Stomach smooth muscle (tissue), 2 donors: ENCODE data around the gene FAM13A.
A peak's percentile ranks its signal among the peaks of the same experiment; 100 is the strongest.

ENCODE experiments used
- H3K27ac ChIP-seq: one replicate; pipeline ENCODE4 v1.7.0; 2013; ENCODE audit warnings: mild to moderate bottlenecking, low read length, inconsistent platforms
- H3K27me3 ChIP-seq, 2 donors: one replicate each; pipeline ENCODE4 v1.7.0; 2013; ENCODE audit warnings: low read length in 2 of 2; ENCODE audit not compliant: insufficient read depth in 2 of 2, control insufficient read depth in 1 of 2
- H3K36me3 ChIP-seq, 2 donors: one replicate each; pipeline ENCODE4 v1.7.0; 2013; ENCODE audit warnings: low read length in 2 of 2; ENCODE audit not compliant: control insufficient read depth in 2 of 2, insufficient read depth in 2 of 2
- H3K4me1 ChIP-seq: one replicate; pipeline ENCODE4 v1.7.0; 2013; ENCODE audit warnings: low read length; ENCODE audit not compliant: control insufficient read depth, insufficient read depth
- H3K4me3 ChIP-seq, 2 donors: one replicate each; pipeline ENCODE4 v1.7.0; 2013; ENCODE audit warnings: low read length in 2 of 2
- H3K9ac ChIP-seq, 2 donors: one replicate each; pipeline ENCODE4 v1.7.0; 2013; ENCODE audit warnings: low read length in 2 of 2, mild to moderate bottlenecking in 1 of 2
- H3K9me3 ChIP-seq, 2 donors: one replicate each; pipeline ENCODE4 v1.7.0; 2013; ENCODE audit warnings: low read length in 2 of 2; ENCODE audit not compliant: control insufficient read depth in 2 of 2
- donor health status: healthy.
- donor health status: Pancreatic carcinoma.

FAM13A gene

DNA sequence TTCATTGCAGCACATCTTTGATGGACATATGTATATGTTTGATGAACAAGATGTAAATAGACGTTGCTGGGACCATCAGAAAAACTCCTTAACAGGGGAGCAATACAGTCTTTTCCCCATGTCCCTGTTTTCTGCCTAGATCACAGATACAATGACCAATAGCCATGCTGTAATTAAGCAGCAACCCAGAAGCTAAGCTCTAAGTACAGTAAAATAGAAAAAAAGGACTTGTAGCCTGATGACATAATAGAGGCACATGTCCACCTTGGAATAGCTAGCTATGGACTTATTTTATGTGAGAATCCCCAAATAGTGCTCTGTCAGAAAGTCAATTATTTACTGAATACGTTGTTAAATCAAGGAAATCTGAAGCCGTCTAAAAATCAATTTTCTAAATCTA lies 14.9 kb downstream of the FAM13A start:
- H3K27me3 ChIP-seq = no peaks in the 10 kb centered on the region
- no peak overlapping the region for H3K27ac ChIP-seq
- H3K36me3 ChIP-seq = no peaks in the 10 kb centered on the region
- no peaks in the 10 kb centered on the region for H3K4me1 ChIP-seq
- no peak overlapping the region for H3K4me3 ChIP-seq
- no peak overlapping the region for H3K9ac ChIP-seq
- H3K9me3 ChIP-seq = no peaks in the 10 kb centered on the region

DNA sequence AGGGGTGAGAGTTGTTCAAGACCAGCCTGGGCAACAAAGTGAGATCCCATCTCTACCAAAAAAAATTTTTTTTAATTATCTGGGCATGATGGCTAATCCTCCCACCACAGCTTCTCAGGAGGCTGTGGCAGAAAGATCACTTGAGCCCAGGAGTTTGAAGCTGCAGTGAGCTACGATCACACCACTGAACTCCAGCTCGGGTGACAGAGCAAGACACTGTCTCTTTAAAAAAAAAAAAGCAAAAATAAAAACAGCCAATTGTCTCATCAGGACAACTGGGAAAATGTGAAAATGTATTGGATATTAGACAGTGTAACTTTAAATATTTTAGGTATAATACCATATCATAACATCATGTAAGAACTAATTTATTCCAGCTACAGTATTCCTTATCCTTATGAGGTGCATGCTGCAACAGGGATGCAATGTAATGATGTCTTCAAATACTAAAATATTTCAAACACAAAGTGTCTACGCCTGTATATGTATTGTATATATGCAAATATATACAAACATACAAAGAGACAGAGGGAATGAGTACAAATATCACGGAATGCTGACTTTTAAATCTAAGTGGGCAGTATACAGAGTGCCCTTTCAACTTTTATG lies 17.2 kb downstream of the FAM13A start:
- Histone ChIP-seq H3K4me3 (no peak overlapping the region), H3K27ac (no peak overlapping the region), H3K9me3 (peaks cover 0 to 3% of the 10 kb centered on the region in 2 donors), H3K36me3 (no peaks in the 10 kb centered on the region), H3K9ac (no peak overlapping the region), H3K27me3 (no peaks in the 10 kb centered on the region), H3K4me1 (no peaks in the 10 kb centered on the region)

DNA sequence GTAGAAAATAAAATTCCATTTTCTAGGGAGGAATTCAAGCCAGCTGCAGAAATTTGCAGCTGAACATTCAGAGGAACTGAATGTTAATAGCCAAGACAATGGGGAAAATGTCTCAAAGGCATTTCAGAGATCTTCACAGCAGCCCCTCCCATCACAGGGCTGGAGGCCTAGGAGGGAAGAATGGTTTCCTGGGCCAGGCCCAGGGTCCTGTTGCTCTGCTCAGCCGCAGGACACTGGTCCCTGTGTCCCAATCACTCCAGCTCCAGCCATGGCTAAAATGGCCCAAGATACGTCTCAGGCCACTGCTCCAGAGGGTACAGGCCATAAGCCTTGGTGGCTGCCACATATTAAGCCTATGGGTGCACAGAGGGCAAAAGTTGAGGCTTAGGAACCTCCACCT lies 20.4 kb downstream of the FAM13A start:
- Histone ChIP-seq H3K27me3 (no peaks in the 10 kb centered on the region), H3K4me3 (no peak overlapping the region)

DNA sequence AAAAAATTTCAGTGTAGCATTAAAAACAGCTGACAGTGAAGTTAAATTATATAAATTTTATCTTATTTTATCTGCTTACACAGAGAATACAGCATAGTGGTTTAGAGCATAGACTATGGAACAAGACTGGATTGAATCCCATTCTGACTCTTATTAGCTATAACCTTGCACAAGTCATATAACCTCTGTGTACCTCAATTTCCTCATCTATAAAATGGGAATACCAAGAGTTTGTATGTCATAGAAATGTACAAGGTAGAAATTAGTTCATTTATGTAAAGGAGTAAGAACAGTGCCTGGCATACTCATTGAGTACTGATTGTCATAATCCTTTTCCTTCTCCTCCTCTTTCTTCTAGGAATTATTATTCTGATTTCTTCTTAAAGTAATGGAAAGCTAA lies 25.7 kb downstream of the FAM13A start:
- Histone ChIP-seq H3K36me3 (no peaks in the 10 kb centered on the region), H3K4me3 (no peak overlapping the region), H3K9ac (no peak overlapping the region), H3K27me3 (no peaks in the 10 kb centered on the region), H3K27ac (no peak overlapping the region), H3K9me3 (no peaks in the 10 kb centered on the region), H3K4me1 (no peaks in the 10 kb centered on the region)

More for the DNA sequence above, 20.4 kb downstream of the FAM13A start:
- no peaks in the 10 kb centered on the region for H3K4me1 ChIP-seq
- no peak overlapping the region for H3K9ac ChIP-seq
- H3K27ac ChIP-seq = no peak overlapping the region
- no peaks in the 10 kb centered on the region for H3K36me3 ChIP-seq
- H3K9me3 ChIP-seq = peaks cover 0 to 3% of the 10 kb centered on the region in 2 donors

DNA sequence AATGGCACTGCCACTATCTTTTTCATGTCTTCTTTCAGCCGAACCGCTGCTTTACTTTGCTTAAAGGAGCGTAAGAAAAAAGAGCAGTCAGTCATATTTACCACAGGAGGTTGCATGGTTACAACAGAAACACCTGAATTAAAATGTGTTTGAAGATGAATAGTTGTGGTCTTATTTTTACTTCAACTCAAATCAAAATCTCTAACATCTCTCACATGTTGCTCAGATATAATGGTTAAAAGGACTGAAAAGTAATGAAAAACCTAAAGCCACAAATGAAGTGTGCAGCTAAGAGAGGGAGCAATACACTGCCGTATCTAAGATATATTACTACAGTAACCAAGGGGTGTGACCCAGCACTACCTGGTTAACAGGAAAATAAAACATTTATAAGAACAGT lies 27.4 kb downstream of the FAM13A start:
- no peaks in the 10 kb centered on the region for H3K27me3 ChIP-seq
- no peak overlapping the region for H3K4me3 ChIP-seq
- H3K36me3 ChIP-seq = no peaks in the 10 kb centered on the region
- H3K9ac ChIP-seq = no peak overlapping the region
- no peaks in the 10 kb centered on the region for H3K9me3 ChIP-seq
- no peaks in the 10 kb centered on the region for H3K4me1 ChIP-seq
- no peak overlapping the region for H3K27ac ChIP-seq

DNA sequence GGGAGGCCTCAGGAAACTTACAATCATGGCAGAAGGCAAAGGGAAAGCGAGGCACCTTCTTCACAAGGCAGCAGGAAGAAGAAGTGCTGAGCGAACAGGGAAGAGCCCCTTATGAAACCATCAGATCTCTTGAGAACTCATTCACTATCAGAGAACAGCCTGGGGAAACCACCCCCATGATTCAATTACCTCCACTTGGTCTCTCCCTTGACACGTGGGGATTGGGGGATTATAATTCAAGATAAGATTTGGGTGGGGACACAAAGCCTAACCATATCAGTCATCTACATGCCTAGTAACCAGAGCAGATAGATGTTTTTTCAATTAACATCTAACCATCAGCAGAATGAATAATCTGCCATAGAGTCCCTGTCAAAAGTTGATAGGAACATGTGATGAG lies 30.4 kb downstream of the FAM13A start:
- Histone ChIP-seq H3K9ac (no peak overlapping the region), H3K27ac (no peak overlapping the region), H3K36me3 (no peaks in the 10 kb centered on the region), H3K27me3 (no peaks in the 10 kb centered on the region), H3K4me3 (no peak overlapping the region), H3K4me1 (peaks cover 3% of the 10 kb centered on the region), H3K9me3 (no peaks in the 10 kb centered on the region)

DNA sequence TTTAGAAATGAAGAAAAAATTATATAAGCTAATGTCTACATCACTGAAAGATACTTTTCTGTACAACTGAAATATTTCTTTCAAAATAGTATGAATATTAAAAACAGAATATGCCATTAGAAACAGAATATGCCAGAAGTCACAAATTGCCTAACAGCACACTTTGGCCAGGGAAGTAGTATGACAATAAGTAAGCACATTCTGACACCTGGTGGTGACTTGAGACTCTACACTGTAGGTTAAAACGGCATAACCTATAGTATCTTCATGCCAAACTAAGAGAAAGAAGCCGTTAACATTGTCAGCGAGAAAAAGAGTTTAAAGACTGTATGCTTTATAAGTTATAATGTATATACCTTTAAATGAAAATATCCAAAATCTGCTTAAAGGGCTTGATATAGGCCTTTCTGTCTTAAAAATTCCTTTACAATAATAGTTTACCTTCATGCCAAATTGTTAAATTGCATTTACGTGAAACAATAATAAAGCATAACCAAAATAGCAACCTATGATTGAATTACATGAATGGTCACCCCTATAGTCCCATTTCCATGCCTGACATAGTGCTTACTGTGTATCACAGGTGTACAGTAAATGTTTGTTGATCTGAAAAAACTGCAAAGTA lies 32.8 kb downstream of the FAM13A start:
- no peak overlapping the region for H3K27ac ChIP-seq
- no peaks in the 10 kb centered on the region for H3K36me3 ChIP-seq
- no peak overlapping the region for H3K4me3 ChIP-seq
- H3K9ac ChIP-seq = no peak overlapping the region
- H3K9me3 ChIP-seq = no peaks in the 10 kb centered on the region
- H3K4me1 ChIP-seq = peaks cover 3% of the 10 kb centered on the region
- H3K27me3 ChIP-seq = no peaks in the 10 kb centered on the region

DNA sequence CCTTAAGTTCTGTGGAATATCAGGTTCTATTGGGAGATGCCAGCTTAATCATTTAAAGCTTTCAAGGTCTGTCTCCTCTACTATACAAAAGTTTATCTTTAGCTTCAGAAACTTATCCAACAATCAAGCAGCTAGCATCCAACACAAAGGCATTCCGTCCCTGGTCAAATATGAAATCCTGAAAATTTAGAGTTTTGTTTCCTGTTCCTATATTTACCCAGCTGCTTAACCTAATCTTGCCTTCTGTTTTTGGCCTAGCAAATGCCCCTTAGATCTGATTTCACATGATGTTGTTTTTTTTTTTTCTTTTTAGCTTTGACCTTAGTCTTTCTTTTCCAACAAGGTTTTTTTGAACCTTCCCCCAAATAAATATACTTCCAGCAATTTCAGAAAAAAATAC lies 33.8 kb downstream of the FAM13A start:
- Histone ChIP-seq H3K9me3 (no peaks in the 10 kb centered on the region), H3K27ac (no peak overlapping the region), H3K4me3 (no peak overlapping the region), H3K9ac (peak overlapping the region in 1 of 2 donors; percentile 24), H3K36me3 (peaks cover 0 to 7% of the 10 kb centered on the region in 2 donors), H3K4me1 (peaks cover 3% of the 10 kb centered on the region), H3K27me3 (no peaks in the 10 kb centered on the region)

DNA sequence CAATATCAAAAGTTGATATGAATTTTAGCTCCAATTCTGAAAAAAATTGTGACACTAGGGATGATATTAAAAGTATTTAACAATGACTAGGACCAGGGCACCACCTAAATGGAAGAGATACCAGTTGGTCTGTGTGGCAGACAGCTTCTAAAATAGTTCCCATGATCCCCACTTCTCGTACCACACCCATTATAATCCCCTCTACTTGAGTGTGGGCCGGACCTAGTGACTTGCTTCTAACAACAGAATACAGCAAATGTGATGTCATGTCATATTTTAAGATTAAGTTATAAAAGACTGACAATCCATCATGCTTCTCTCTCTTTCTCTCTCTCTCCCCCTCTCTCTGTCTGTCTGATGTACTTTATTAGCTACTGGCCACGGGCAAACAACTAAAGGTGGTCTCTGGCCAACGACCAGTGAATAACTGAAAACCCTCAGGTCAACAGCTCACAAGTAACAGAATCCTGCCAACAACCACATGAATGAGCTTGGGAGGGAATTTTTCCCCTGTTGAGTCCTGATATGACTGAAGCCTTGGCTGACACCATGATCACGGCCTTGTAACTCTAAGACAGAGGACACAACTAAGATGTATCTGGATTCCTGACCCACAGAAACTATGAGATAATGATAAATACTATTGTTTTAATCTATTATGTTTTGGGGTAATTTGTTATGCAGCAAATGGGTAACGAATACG lies 34.4 kb downstream of the FAM13A start:
- Histone ChIP-seq H3K9me3 (no peaks in the 10 kb centered on the region), H3K4me1 (peaks cover 3% of the 10 kb centered on the region), H3K9ac (peak overlapping the region in 1 of 2 donors; percentile 24), H3K4me3 (no peak overlapping the region), H3K36me3 (peaks cover 0 to 9% of the 10 kb centered on the region in 2 donors), H3K27ac (no peak overlapping the region), H3K27me3 (no peaks in the 10 kb centered on the region)

DNA sequence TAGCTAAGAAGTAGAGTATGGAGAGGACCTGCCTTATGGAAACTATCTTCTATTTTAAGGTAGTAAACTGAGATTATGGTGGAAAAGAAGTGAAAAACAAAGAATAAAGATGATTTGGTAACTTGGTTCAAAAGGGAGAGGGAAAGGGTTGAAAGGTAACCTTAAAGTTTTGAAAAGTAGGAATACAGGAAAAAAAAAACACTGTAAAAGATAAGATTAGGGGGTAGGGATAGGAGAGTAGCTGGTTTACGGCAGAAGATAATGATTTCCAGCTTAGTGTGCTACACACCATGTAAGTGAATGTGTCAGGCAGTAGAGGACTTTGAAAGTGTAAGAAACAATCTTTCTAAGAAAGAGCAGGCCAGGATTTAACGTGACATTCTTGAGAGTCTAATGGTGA lies 35.3 kb downstream of the FAM13A start:
- Histone ChIP-seq H3K9me3 (no peaks in the 10 kb centered on the region), H3K4me3 (no peak overlapping the region), H3K4me1 (peaks cover 3% of the 10 kb centered on the region), H3K9ac (no peak overlapping the region), H3K36me3 (peaks cover 0 to 9% of the 10 kb centered on the region in 2 donors), H3K27ac (no peak overlapping the region), H3K27me3 (no peaks in the 10 kb centered on the region)

DNA sequence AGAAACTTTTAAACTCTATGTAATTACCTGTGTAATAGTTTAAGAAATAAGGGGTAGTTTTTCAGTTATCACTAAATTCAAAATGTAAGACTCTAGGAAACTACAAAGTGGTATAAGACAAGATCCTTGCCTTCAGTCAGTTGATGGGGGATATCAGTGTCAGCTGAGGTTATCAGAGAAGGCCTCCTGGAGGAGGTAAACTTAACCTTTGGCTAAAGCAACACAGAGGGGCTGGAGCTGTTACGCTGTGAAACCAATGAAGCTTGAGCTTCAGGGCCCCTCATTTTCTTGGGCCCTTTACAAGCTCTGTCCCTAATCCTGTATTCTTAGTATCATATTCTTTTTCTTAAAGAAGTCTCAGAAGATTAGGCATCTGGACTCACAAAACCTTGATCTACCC lies 35.9 kb downstream of the FAM13A start:
- peaks cover 0 to 9% of the 10 kb centered on the region in 2 donors for H3K36me3 ChIP-seq
- H3K4me1 ChIP-seq = peaks cover 3% of the 10 kb centered on the region
- no peak overlapping the region for H3K4me3 ChIP-seq
- H3K9me3 ChIP-seq = no peaks in the 10 kb centered on the region
- no peaks in the 10 kb centered on the region for H3K27me3 ChIP-seq
- no peak overlapping the region for H3K9ac ChIP-seq
- H3K27ac ChIP-seq = no peak overlapping the region
